Peyer's patch (tissue), 4 donors: ENCODE measurements around the gene MEIOB.

Experiments used
- CTCF ChIP-seq, 6 experiments: fragments of 450-650 bp in 4 of 6; fragments of 200-600 bp in 2 of 6; sonication (generic) in 1 of 6; IDR thresholded peaks; one replicate each; pipeline ENCODE4 v1.5.1; 2017 to 2019; ENCODE audit warnings: antibody characterized with exemption in 6 of 6, mild to moderate bottlenecking in 3 of 6, moderate library complexity in 1 of 6
- POLR2A ChIP-seq, 2 donors: fragments of 450-650 bp; IDR thresholded peaks; one replicate each; pipeline ENCODE4 v1.5.1; 2017; ENCODE audit warnings: antibody characterized with exemption in 2 of 2, mild to moderate bottlenecking in 2 of 2, moderate library complexity in 2 of 2

GRCh38 chr16:1884889-1885288 is 12.9 kb upstream of the MEIOB start:
- no peak for TF ChIP-seq CTCF (IDR thresholded peaks at IDR 0.05)
- TF ChIP-seq POLR2A (IDR thresholded peaks at IDR 0.05) = no peak
